ENCODE measurements around the gene DCAF8L2. TPM values are rescaled to one million over a fixed set of nuclear protein-coding genes. Genes with fewer than 3 reads are reported as not detected.
"Not testable (repeated sequence)": the region's sequence is repeated elsewhere in the genome, so short reads cannot be mapped to it uniquely, and the experiment has no call there.

Gene DCAF8L2
- total RNA-seq = not detected
- long read RNA-seq = 0 reads

GRCh38 chrX:27590044-27590443 lies at the start of gene DCAF8L2:
TSS of gene DCAF8L2 (plus strand) at chrX:27590344. CDS start at chrX:27746896, 156,552 bp downstream.
- intact Hi-C loops (cut with DNase I) = no loop called here
- no peak for DNase-seq
- ATAC-seq = no peak

GRCh38 chrX:27541161-27541560 lies 49.0 kb upstream of the DCAF8L2 start:
- intact Hi-C loops (cut with DNase I); ATAC-seq; DNase-seq: not testable (repeated sequence)

GRCh38 chrX:27548624-27549023 lies 41.5 kb upstream of the DCAF8L2 start:
- no peak for ATAC-seq
- intact Hi-C loops (cut with DNase I) = no loop called here

GRCh38 chrX:27549688-27550087 lies 40.5 kb upstream of the DCAF8L2 start:
- no peak for DNase-seq
- ATAC-seq = no peak
- intact Hi-C loops (cut with DNase I) = no loop called here

More at GRCh38 chrX:27548624-27549023, 41.5 kb upstream of the DCAF8L2 start:
- no peak for DNase-seq

- DNase-seq = no peak
Observed at GRCh38 chrX:27555514-27555913, 34.6 kb upstream of the DCAF8L2 start.

GRCh38 chrX:27565992-27566391 lies 24.2 kb upstream of the DCAF8L2 start:
- DNase-seq (no peak), ATAC-seq (peak in 1 of 2 donors; percentile 29)
- intact Hi-C loops (cut with DNase I) = no loop called here

More at GRCh38 chrX:27555514-27555913, 34.6 kb upstream of the DCAF8L2 start:
- intact Hi-C loops (cut with DNase I) = no loop called here
- no peak for ATAC-seq

GRCh38 chrX:27571164-27571563 lies 19.0 kb upstream of the DCAF8L2 start:
- DNase-seq = no peak
- ATAC-seq = no peak
- intact Hi-C loops (cut with DNase I) = no loop called here

- DNase-seq (no peak), ATAC-seq (no peak)
- intact Hi-C loops (cut with DNase I) = no loop called here
Observed at GRCh38 chrX:27575565-27575964, 14.6 kb upstream of the DCAF8L2 start.

GRCh38 chrX:27583976-27584375 lies 6.2 kb upstream of the DCAF8L2 start:
- no peak for ATAC-seq
- no peak for DNase-seq
- intact Hi-C loops (cut with DNase I) = no loop called here

GRCh38 chrX:27591938-27592337 lies 1.8 kb downstream of the DCAF8L2 start:
- DNase-seq = no peak
- intact Hi-C loops (cut with DNase I) = no loop called here
- no peak for ATAC-seq

GRCh38 chrX:27597508-27597907 lies 7.4 kb downstream of the DCAF8L2 start:
- intact Hi-C loops (cut with DNase I) = no loop called here
- ATAC-seq = no peak
- no peak for DNase-seq

- DNase-seq (no peak), ATAC-seq (no peak)
- intact Hi-C loops (cut with DNase I) = no loop called here
Observed at GRCh38 chrX:27598312-27598711, 8.2 kb downstream of the DCAF8L2 start.

- intact Hi-C loops (cut with DNase I) = no loop called here
- DNase-seq (no peak), ATAC-seq (no peak)
Observed at GRCh38 chrX:27599928-27600327, 9.8 kb downstream of the DCAF8L2 start.

GRCh38 chrX:27600686-27601085 lies 10.5 kb downstream of the DCAF8L2 start:
- intact Hi-C loops (cut with DNase I) = no loop called here
- no peak for DNase-seq
- no peak for ATAC-seq

- intact Hi-C loops (cut with DNase I) = no loop called here
- DNase-seq = no peak
- no peak for ATAC-seq
Observed at GRCh38 chrX:27608671-27609070, 18.5 kb downstream of the DCAF8L2 start.

- ATAC-seq (no peak), DNase-seq (no peak)
- intact Hi-C loops (cut with DNase I) = no loop called here
Observed at GRCh38 chrX:27619459-27619858, 29.3 kb downstream of the DCAF8L2 start.

GRCh38 chrX:27619975-27620374 lies 29.8 kb downstream of the DCAF8L2 start:
- ATAC-seq = no peak
- no peak for DNase-seq
- intact Hi-C loops (cut with DNase I) = no loop called here

GRCh38 chrX:27622883-27623282 lies 32.7 kb downstream of the DCAF8L2 start:
- intact Hi-C loops (cut with DNase I) = no loop called here
- ATAC-seq (no peak), DNase-seq (no peak)

- no peak for DNase-seq
- intact Hi-C loops (cut with DNase I) = no loop called here
- ATAC-seq = no peak
Observed at GRCh38 chrX:27626066-27626465, 35.9 kb downstream of the DCAF8L2 start.

GRCh38 chrX:27633328-27633727 lies 43.2 kb downstream of the DCAF8L2 start:
- intact Hi-C loops (cut with DNase I) = no loop called here
- ATAC-seq = no peak
- DNase-seq = no peak

- ATAC-seq (no peak), DNase-seq (no peak)
- intact Hi-C loops (cut with DNase I) = no loop called here
Observed at GRCh38 chrX:27656581-27656980, 66.4 kb downstream of the DCAF8L2 start.

GRCh38 chrX:27660878-27661277 lies 70.7 kb downstream of the DCAF8L2 start:
- DNase-seq = no peak
- intact Hi-C loops (cut with DNase I) = no loop called here
- no peak for ATAC-seq

Data from left cardiac atrium (tissue), 4 donors.